Stimulated activated CD8-positive, alpha-beta memory T cell treated with anti-CD3 and anti-CD28 coated beads, Interleukin-12 subunit alpha, Interleukin-12 subunit beta, amount 100 ng/mL, for 24 hours (primary cell): ENCODE results near the gene MASTL.
"Not testable (repeated sequence)": the region's sequence is repeated elsewhere in the genome, so short reads cannot be mapped to it uniquely, and the experiment has no call there.

ENCODE experiments used
- DNase-seq: peaks from one replicate; pipeline ENCODE4 v3.0.0-alpha.2; 2020; ENCODE audit errors: extremely low read depth

MASTL gene

GRCh38 chr10:27155066-27155754 lies at the start of gene MASTL:
Gene MASTL (plus strand): TSS chr10:27155352. CDS start chr10:27155427, 75 bp downstream.
- peak; percentile 80 for DNase-seq

DNA sequence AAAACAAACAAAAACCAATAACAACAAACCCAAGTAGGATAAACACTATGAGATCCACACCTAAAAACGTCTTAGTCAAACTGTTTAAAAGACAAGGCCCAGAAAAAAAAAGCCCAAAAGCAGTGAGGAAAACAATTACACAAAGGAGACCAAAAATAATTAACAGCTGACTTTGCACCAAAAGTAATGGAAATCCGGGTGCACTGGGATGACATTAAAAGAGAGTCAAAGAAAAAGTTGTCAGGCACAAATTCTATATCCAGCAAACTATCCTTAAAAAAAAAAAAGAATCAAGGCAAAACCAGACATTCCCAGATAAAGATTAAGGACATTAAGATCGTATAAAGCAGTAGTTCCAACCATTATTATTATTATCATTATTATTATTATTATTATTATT lies 47.0 kb upstream of the MASTL start:
- DNase-seq = no peak

DNA sequence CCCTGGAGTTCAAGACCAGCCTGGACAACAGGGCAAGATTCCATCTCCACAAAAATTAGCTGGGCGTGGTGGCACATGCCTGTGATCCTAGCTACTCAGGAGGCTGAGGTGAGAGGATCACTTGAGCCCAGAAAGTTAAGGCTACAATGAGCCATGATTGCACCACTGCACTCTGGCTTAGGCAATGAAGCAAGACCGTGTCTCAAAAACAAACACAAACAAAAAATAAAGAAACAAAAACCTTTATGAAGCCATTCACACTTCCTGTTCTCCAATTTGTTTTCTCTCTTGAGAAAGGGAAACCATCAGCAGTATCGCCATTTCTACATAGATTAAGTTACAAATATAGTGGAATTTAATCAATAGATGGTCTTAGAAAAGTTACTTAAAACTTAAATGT lies 20.8 kb upstream of the MASTL start:
- no peak for DNase-seq

DNA sequence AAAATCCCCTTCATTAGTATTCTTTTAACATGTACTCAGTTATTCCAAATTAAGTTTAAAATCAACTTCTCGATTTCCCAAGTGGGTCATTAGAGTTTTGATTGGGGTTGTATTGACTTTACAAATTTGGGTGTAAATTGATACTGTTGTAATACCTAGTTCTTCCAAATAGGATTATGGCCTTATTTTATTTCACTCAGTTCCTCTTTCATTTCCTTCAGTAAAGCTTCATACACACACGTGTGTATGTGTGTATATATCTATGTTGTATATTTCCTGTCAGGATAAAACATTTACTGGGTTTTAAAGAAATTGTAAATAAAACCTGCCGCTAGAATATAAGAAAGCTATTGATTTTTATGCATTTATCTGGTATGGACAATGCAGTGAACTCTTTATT lies 16.9 kb upstream of the MASTL start:
- DNase-seq = no peak

DNA sequence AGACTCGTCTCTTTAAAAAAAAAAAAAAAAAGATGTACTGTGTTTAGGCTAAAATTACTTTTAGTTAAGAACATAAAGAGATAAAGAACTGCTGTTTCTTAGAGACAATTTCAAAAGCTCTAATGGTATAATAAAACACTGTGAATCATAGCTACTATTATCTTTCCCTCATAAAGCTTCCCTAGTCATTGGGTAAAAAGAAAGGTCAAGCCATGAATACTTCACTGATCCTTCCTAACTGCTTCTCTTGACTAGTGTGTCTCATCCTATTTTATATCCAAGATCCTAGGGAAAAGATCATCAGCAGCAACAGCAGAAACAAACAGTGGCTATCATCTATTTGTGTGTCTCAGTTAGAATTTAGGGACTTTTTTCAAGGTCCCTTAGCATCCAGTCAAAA lies 11.5 kb upstream of the MASTL start:
- DNase-seq = no peak

DNA sequence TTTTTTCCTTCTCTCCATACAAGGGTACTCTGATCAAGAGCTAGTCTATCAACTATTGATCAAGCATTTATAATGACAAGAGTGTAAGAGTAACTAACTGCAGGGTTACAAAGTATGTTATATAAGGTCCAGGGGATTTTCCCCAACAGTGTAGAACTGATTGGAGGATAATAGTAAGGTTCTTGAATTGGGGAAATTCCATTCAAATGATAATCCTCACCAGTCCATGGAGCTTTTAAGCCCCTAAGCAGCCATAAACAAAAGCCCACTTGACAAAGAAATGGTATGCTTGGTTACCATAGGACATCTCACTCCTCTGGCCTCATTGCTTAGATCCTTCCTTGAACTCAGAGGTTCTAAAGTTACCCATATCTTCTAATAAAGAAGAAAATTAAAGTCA lies 9.2 kb upstream of the MASTL start:
- DNase-seq = no peak

GRCh38 chr10:27147701-27148100 lies 7.5 kb upstream of the MASTL start:
- no peak for DNase-seq

- no peak for DNase-seq
These were observed 4.9 kb upstream of the MASTL start for GRCh38 chr10:27150261-27150660.

DNA sequence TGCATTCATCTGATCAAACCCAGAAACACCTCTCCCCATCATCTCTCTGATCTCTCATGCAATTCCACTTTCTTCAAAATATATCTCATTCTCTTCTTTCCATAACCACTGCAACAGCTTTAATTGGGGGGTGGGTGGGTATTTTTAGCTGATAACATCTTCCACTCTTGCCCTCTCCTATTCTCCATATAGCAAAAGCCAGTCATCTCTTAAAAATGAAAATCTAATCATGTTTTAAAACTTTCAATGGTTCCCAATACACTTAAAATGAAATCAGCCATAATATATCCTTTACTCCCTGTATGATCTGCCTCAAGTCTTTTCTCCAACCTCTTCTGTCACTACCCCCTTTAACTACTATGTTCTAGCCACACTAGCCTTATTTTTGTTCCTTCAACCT lies 2.5 kb upstream of the MASTL start:
- no peak for DNase-seq

DNA sequence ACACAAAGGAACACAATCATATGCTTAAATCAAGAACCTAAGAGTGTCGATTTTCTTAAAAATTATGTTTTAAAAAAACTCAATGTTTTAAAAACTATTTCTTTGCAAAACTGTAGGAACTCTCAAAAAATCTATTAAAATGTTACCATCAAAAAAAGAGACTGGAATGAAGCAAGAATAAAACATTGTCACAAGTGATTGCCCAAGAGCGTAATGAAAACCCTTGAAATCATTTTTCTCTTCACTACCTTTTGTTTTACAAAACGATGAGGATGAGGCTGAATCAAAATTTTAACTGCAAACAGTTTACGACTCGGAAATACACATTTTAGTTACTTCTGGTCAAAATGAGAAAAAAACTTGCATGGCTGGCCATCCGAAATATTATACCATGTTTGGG lies 1.8 kb upstream of the MASTL start:
- no peak for DNase-seq

DNA sequence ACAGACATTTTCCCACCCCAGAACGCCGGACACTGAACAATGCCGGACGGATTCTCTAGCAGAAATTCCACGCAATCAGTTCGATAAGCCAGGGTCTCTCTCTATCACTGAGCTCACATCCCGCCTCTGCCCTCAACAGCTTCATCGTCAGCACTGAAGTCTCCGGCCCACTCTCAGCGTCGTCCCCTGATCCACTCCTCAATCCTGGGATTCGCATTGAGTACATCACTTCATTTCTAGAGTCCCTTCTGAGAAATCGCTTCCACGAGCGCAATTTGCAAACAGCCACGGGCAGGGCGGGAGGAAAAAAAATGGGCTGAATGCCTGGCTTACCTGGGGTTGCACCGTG lies 1.3 kb upstream of the MASTL start:
- no peak for DNase-seq

GRCh38 chr10:27156566-27156965 lies 1.4 kb downstream of the MASTL start:
- DNase-seq = not testable (repeated sequence)

DNA sequence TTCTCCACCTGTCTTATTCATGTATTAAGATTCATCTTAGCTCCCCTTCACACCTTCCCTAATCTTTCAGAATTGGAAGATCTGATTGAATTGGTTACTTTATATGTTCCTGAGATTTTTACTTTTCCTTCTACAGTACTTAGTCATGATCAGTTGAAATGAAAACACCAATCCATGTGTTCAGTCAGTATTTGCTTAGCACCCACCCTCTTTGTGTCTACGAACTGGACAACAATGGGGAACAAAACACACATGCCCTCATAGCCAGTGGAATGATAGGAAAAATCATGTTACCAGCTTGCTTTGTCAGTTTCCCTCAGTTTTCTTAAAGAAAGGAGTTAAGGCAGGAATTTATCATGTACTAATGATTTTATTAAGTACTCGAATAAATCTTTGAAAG lies 2.0 kb downstream of the MASTL start:
- DNase-seq = no peak

DNA sequence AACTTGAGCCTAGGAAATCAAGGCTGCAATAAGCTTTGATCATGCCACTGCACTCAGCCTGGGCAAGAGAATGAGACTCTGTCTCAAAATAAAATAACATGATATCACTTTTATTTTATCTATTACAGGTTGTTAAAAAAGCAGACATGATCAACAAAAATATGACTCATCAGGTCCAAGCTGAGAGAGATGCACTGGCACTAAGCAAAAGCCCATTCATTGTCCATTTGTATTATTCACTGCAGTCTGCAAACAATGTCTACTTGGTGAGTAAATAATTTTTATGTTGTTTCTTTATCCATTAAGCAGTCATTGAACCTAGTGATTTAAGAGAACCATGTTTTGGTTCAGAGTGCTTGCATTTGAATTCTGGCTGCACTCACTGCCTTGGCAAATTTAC lies 3.3 kb downstream of the MASTL start:
- no peak for DNase-seq

DNA sequence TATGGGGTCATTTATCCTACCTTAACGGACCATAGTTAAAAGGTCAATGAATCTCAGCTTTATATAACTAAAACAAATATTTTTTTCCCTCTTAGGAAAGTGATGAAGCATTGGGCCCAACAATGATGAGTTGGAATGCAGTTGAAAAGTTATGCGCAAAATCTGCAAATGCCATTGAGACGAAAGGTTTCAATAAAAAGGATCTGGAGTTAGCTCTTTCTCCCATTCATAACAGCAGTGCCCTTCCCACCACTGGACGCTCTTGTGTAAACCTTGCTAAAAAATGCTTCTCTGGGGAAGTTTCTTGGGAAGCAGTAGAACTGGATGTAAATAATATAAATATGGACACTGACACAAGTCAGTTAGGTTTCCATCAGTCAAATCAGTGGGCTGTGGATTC lies 14.7 kb downstream of the MASTL start:
- DNase-seq = no peak

GRCh38 chr10:27188259-27188658 lies 33.1 kb downstream of the MASTL start:
- no peak for DNase-seq

GRCh38 chr10:27188897-27189296 lies 33.7 kb downstream of the MASTL start:
- no peak for DNase-seq

DNA sequence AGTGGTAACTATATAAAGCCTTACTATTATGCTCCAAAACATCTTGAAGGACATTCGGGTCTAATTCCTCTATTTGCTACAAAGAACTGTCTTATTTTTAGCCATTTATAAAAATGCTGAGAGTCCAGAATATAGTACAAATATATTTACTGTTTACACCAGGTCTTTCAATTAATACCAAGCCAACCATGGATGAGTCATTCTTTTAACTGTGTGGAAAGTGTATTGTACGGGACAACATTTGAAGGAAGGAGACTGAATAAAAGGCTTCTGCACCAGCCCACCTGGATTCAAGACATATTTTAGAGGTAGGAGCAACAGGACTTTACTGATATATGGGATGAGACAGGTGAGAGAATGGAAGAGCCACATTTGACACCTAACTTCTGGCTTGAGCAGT lies 35.4 kb downstream of the MASTL start:
- no peak for DNase-seq

DNA sequence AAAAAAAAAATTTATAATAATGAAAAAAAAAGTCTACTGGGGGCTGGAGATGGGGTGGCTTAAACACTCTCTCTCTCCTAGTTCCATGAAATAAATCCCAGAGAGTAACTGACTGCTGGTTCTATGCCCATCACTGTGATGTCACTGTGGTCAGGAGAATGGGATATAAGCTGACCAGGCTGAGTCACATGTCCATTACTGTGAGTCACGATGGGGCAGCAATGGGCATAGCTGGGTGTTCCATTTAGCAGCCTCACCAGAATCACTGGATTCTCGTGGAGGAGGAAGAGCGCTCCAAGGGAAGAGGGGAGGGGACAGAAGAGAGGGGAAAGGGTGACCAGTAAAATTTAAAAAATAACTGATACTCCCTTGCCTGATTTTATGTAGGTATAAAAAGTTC lies 37.1 kb downstream of the MASTL start:
- DNase-seq = no peak

DNA sequence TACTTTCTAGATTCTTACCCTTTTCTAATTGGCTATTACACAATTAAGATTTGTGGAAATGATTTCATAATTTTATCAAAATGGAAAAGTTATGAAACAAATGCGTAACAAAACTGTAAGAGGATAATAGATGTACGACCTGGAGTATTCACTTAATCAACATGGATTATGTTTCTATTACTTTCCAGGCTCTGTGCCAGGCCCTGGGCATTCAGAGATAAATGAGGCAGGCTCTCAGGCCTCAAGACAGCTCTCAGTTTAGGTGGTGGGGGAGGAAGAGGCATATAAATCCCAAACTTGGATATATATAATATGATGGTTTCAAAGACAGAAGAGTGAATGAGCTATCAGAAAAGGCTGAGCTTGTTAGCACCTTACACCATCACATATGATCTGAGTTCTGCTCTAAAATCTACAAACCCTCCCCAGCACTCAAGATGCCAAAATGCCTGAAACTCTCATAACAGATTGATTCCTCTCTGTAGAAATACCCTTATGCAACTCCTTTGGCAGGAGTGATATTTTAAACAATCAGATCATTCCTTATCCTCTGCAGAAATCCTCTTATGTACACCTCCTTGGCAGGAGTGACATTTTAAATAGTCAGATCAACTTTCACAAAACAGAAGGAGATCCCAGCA lies 42.9 kb downstream of the MASTL start:
- DNase-seq = no peak

GRCh38 chr10:27203806-27204205 lies 48.7 kb downstream of the MASTL start:
- DNase-seq = no peak

DNA sequence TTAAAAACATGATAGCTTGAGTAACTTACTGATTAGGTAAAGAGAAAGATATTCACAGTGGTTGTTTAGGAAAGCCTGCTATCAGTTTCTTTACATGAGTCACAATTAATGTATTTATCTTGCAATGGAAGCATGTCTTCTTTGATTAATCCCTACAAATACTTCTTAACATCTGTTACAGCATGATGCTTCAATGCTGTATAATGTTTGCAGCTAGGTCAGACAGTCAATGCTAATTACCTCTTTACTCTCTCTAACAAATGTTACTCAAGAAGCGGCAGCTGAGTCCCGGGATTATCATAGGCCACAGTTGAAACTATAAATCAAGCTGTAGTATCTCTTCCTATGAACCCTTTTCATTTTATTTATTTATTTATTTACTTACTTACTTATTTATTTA lies 52.2 kb downstream of the MASTL start:
- no peak for DNase-seq

DNA sequence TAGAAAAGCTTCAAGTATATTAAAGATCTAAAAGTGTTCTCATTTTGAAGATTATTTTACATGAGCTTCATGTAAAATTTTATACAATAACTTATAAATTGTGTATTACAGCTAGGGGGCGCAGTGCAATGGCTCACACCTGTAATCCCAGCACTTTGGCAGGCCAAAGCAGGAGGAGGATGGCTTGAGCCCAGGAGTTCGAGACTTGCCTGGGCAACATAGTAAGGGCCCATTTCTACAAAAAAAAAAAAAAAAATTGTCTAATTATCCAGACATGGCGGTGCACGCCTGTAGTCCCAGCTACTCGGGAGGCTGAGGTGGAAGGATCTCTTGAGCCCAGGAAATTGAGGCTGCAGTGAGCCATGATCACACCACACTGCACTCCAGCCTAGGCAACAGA lies 68.8 kb downstream of the MASTL start:
- DNase-seq = peak; percentile 11

DNA sequence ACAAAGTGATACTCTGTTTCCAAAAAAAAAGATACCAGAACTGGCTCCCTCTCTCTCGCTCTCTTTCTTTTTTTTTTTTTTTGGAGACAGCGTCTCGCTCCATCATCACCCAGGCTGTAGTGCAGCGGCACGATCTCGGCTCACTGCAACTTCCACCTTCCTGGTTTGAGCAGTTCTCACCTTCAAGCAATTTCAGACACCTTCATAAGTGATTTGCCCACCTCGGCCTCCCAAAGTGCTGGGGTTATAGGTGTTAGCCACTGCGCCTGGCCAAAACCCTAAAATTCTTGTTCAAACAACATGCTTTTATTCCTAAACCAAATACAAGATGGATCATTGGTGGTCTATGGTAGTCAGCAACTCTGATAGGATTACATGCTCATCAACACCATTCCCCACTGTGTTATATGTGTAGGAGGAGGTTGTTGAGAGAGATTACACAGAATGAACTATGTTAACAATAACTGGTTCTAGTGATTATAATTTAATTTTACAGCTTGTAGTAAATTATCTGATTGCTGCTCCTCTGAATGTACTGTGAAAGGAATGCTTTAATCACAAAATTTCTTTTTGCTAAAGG lies 69.9 kb downstream of the MASTL start:
- no peak for DNase-seq
